ENCODE measurements around the gene SBK1. TPM values are rescaled to one million over a fixed set of nuclear protein-coding genes. Genes with fewer than 3 reads are reported as not detected.
A peak's percentile ranks its signal among the peaks of the same experiment; 100 is the strongest.

Gene SBK1
- total RNA-seq, 1 experiment from 2014 or later = 19.2 TPM

- Histone ChIP-seq H2AFZ (ENCODE audit: low read depth, low read length, poor library complexity, severe bottlenecking) (no peak overlapping the region), H4K20me1 (ENCODE audit: insufficient read depth) (no peaks in the 10 kb centered on the region), H3K4me1 (ENCODE audit: control insufficient read depth in 1 of 2, insufficient read depth in 2 of 2, low read length in 2 of 2) (peaks cover 4 to 10% of the 10 kb centered on the region in 2 experiments; a peak in 2 of 4 replicates), H3K9me3 (ENCODE audit: control insufficient read depth in 1 of 2, insufficient read depth in 1 of 2, low read depth in 1 of 2, low read length in 2 of 2) (no peaks in the 10 kb centered on the region), H3K9me2 (ENCODE audit: insufficient read depth) (no peaks in the 10 kb centered on the region), H3K4me3 (replicated peaks in 1 of 2; ENCODE audit: low read depth in 1 of 2, low read length in 2 of 2) (no peak overlapping the region), H3K27me3 (ENCODE audit: insufficient read depth, low read length) (no peaks in the 10 kb centered on the region), H3K9ac (ENCODE audit: low read length) (no peak overlapping the region), H3K79me2 (ENCODE audit: insufficient read depth, low read length) (no peaks in the 10 kb centered on the region), H3K4me2 (ENCODE audit: low read length) (no peak overlapping the region), H3K36me3 (ENCODE audit: control insufficient read depth in 1 of 2, insufficient read depth in 2 of 2, low read length in 2 of 2) (peaks cover 0 to 4% of the 10 kb centered on the region in 2 experiments; a peak in 1 of 4 replicates), H3K27ac (ENCODE audit: low read depth, low read length) (no peak overlapping the region)
- intact Hi-C loops (cut with micrococcal nuclease) = no loop called here
- RAD21 ChIA-PET (ENCODE audit: low non-redundant PET in 1 of 2, low total read pairs in 2 of 2, uncharacterized antibody in 2 of 2, unreplicated experiment in 2 of 2) = no interaction called here
- CTCF ChIA-PET = interaction anchor here (1.1 to 2.4 kb wide), 3 partner anchors 13 to 38 kb away, joined by 3 to 10 read pairs (median 6); no protein-coding TSS in a partner anchor
- no peak for DNase-seq (ENCODE audit: low read depth, low spot score)
- no TSS peak for BruUV-seq (replicated peaks)
- no peak for ATAC-seq
- POLR2A ChIA-PET = interaction anchor here (0.7 kb wide), 1 partner anchor 496 kb away, joined by 6 read pairs; no protein-coding TSS in a partner anchor
- TF ChIP-seq EGR1 (IDR thresholded peaks at IDR 0.05; ENCODE audit: low read depth) = no peak
- TF ChIP-seq JUND (IDR thresholded peaks at IDR 0.05) = no peak
- TF ChIP-seq CBX3 (IDR thresholded peaks at IDR 0.05; ENCODE audit: low read depth) = no peak
- 0 out of 2 replicates have a peak, but pooled peaks have one; percentile 47 for TF ChIP-seq MAX (IDR thresholded peaks at IDR 0.05)
- no peak for TF ChIP-seq EZH2 (IDR thresholded peaks at IDR 0.05)
These were observed 23.7 kb downstream of the SBK1 start for GRCh38 chr16:28316054-28316453.

- Histone ChIP-seq H3K79me2 (ENCODE audit: insufficient read depth, low read length) (no peaks in the 10 kb centered on the region), H3K9me3 (ENCODE audit: control insufficient read depth in 1 of 2, insufficient read depth in 1 of 2, low read depth in 1 of 2, low read length in 2 of 2) (no peaks in the 10 kb centered on the region), H3K4me1 (ENCODE audit: control insufficient read depth in 1 of 2, insufficient read depth in 2 of 2, low read length in 2 of 2) (peaks cover 4 to 10% of the 10 kb centered on the region in 2 experiments; a peak in 2 of 4 replicates), H2AFZ (ENCODE audit: low read depth, low read length, poor library complexity, severe bottlenecking) (no peak overlapping the region), H3K9ac (ENCODE audit: low read length) (no peak overlapping the region), H3K4me3 (replicated peaks in 1 of 2; ENCODE audit: low read depth in 1 of 2, low read length in 2 of 2) (no peak overlapping the region), H4K20me1 (ENCODE audit: insufficient read depth) (no peaks in the 10 kb centered on the region), H3K9me2 (ENCODE audit: insufficient read depth) (no peaks in the 10 kb centered on the region), H3K36me3 (ENCODE audit: control insufficient read depth in 1 of 2, insufficient read depth in 2 of 2, low read length in 2 of 2) (peaks cover 0 to 4% of the 10 kb centered on the region in 2 experiments; a peak in 1 of 4 replicates), H3K27me3 (ENCODE audit: insufficient read depth, low read length) (no peaks in the 10 kb centered on the region), H3K27ac (ENCODE audit: low read depth, low read length) (no peak overlapping the region), H3K4me2 (ENCODE audit: low read length) (no peak overlapping the region)
- TF ChIP-seq ATF3 (IDR thresholded peaks at IDR 0.05) (no peak), RAD21 (IDR thresholded peaks at IDR 0.05; ENCODE audit: low read depth) (peak; percentile 81), CEBPB (IDR thresholded peaks at IDR 0.05; ENCODE audit: low read depth) (no peak), CTCF (IDR thresholded peaks at IDR 0.05 in 2 of 3, conservative IDR thresholded peaks at IDR 0.05 in 1 of 3; ENCODE audit: borderline replicate concordance in 1 of 3, insufficient read depth in 1 of 3, low read depth in 2 of 3, low read length in 2 of 3) (peak; percentile 66 to 94 (median 90)), SRF (IDR thresholded peaks at IDR 0.05; ENCODE audit: low read depth) (no peak), ZBTB33 (IDR thresholded peaks at IDR 0.05; ENCODE audit: extremely low read depth, insufficient replicate concordance, low read length) (no peak), ZFX (IDR thresholded peaks at IDR 0.05) (no peak), JUND (IDR thresholded peaks at IDR 0.05) (no peak), POLR2AphosphoS5 (IDR thresholded peaks at IDR 0.05; ENCODE audit: low read depth, low read length) (no peak)
- RAD21 ChIA-PET (ENCODE audit: low non-redundant PET in 1 of 2, low total read pairs in 2 of 2, uncharacterized antibody in 2 of 2, unreplicated experiment in 2 of 2) = interaction anchor here in 1 of 2 experiments (1.1 kb wide), 1 partner anchor 39 kb away, joined by 3 read pairs; no protein-coding TSS in a partner anchor
- POLR2A ChIA-PET = no interaction called here
- BruUV-seq (replicated peaks) = no TSS peak
- DNase-seq (ENCODE audit: low read depth, low spot score) (peak; percentile 21), ATAC-seq (peak; percentile 76)
- CTCF ChIA-PET = interaction anchor here (0.9 to 2.4 kb wide), 6 partner anchors 9 to 43 kb away, joined by 3 to 10 read pairs (median 4); no protein-coding TSS in a partner anchor
- intact Hi-C loops (cut with micrococcal nuclease) = loop anchor here (1.0 kb wide), 1 partner anchor 40 kb away; no protein-coding TSS in a partner anchor
These were observed 24.9 kb downstream of the SBK1 start for GRCh38 chr16:28317040-28317880.

All from HCT116 (cell line).